NCI-H1436 treated with DMSO at 0.1 percent for 48 hours (cell line): ENCODE results near the gene PMEL.
"Not testable (repeated sequence)": the region's sequence is repeated elsewhere in the genome, so short reads cannot be mapped to it uniquely, and the experiment has no call there.

ENCODE experiments used
- DNase-seq: peaks from one replicate; lab custom pipeline; 2025; lab: John Stamatoyannopoulos, UW

The PMEL gene

DNA sequence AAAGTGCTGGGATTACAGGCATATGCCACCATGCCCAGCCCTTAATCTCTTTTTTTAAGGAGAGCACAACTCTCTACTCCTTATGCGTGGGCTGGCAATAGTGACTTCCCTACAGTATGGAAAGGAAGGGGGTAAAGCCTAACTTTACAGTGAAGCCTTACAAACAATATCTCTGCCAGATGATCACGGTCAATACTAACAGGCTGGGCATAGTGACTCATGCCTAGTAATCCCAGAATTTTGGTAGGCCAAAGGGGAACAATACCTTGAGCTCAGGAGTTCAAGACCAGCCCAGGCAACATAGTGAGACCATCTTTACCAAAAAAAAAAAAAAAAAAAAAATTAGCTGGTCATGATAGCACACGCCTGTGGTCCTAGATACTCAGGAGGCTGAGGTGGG lies 43.7 kb downstream of the PMEL start:
- no peak for DNase-seq

DNA sequence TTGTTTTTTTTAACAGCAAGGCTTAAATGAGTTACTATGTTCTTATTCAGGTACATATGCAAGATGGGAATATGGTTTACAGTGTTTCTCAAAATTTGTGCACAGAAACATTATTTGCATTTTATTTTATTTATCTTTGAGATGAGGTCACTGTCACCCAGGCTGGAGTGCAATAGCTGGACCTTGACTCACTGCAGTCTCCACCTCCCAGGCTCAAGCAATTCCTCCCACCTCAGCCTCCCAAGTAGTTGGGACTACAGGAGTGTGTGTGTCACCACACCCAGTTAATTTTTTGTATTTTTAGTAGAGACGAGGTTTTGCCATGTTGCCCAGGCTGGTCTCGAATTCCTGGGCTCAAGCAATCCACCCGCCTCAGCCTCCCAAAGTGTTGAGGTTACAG lies 46.8 kb downstream of the PMEL start:
- not testable (repeated sequence) for DNase-seq

DNA sequence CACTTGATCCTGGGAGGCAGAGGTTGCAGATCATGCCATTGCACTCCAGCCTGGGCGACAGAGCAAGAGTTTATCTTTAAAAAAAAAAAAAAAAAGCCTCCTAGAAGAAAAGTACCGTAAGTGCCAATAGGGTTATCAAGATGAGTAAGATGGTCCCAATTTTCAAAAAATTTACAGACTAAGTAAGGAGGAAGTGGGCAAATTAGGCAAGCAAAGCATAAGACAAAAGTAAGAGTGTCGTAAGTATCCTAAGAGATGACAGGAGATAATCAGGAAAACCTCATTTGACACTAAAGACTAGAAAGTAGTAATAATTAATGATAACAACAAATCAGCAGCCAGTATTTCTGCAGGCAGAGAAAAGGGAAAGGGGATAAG lies 50.4 kb downstream of the PMEL start:
- no peak for DNase-seq

DNA sequence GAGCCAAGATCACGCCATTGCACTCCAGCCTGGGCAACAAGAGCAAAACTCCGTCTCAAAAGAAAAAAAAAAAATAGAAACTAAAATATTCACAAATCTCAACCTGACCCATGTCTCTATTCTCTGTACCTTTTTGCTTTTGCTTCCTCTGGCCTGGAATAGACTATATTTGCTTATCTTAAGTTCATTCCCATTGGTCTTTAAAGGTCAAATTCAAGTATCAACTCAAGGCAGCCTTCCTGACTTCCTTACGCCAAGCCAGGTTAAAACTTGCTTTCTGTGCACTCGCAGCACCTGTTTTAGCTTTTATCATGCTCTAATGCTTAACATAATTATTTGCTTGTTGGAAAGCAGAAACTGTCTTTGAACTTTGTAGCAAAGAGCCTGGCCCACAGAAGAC lies 52.9 kb downstream of the PMEL start:
- DNase-seq = no peak

DNA sequence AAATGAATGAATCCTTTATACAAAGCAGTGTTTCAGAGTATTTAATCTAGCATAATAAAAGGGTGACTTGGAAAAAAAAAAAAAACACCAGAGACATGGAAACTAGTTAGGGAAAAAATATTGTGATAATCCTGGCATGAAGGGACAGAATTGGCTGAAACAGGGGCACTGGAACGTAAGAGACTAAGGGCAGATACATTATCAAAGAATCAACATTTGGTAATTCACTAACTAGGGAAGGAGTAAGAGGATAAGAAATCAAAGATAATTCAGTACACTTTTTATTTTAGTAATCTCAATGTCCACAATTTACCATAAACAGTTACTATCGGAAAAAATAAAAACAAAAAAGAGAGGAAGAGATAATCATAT lies 56.3 kb downstream of the PMEL start:
- DNase-seq = no peak

DNA sequence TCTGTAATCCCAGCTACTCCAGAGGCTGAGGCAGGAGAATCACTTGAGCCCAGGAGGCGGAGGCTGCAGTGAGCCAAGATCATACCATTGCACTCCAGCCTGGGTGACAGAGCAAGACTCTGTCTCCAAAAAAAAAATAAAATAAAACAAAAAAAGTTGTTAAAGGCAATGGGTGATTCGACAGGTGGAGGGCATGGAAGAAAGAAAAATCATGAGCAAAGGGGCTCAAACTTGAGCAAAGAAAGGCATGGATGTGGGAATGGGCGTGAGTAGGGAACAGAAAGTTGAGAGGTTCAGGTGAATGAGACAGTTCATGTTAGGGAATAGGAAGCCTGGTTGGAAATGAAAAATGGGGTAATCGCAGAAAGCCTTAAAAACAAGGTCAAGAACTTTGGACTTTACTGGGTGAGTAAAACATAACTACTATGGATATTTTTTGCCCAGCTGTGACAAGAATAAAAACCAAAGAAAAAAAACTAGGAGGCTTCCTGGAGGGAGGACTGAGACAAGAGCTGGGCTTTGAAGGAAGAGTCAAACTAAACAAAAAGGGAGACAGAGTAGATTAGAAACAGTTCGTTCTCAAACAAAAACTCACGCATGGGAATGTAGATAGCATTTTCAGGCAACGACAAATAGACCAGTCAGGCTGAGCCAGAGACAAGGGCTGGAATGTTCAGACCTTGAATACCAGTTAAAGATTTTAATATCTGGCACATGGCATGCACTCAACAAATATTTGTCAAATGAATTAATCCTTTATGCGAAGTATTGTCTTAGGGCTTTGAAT lies 56.9 kb downstream of the PMEL start:
- DNase-seq = no peak

DNA sequence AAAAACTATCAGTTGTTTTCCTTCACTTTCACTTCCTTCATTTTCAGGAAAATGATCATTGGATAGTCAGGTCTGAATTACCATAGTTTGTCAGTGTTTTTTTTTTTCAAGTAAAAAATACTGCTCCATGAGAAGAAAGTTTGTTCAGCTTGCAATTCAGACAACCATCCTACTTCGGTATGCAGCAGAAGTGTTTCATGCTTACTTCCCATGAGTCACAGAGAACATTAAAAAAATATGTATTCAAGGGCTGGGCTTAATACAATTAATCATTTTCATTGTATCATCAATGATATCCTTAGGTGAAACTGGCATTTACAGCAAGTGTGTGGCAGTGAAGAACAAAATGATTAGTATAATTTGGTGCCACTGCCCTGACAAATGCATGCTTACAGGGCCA lies 59.8 kb downstream of the PMEL start:
- DNase-seq = no peak
